Mucosa of descending colon (tissue), 3 donors: ENCODE measurements around the gene SAMD9. TPM values are rescaled to one million over a fixed set of nuclear protein-coding genes. Genes with fewer than 3 reads are reported as not detected.

Source experiments
- total RNA-seq, 3 donors: library from RNA; stranded (reverse); fragmentation: NEBNext Ultra II Directional in 2 of 3; extraction: Animal tissue kit (Norgen Biotek cat#: 25700) in 2 of 3; gene quantifications; one replicate each; pipeline versions ENCODE4 v1.2.1 to v1.2.4, GENCODE V29; 2021 to 2023
- donor health status: DM: no; HTN: no; CAD: no; lungs with moderate emphysema.
- donor health status: DM: no; HTN: no; CAD: no.
- donor health status: DM: no; HTN: yes; CAD: no.

The SAMD9 gene
- total RNA-seq, 3 donors from 2014 or later: 22.6 to 41.8 (median 33.1) TPM

Other genes starting within 250 kb of the SAMD9 start
- 10 to 100 TPM; 16.9 to 27.6 (median 22.8) TPM for gene SAMD9L, start 30.4 kb upstream of the SAMD9 start, total RNA-seq
- 100 to 1,000 TPM in 1 of 3 donors, 10 to 100 TPM in 2; 24.2 to 106 (median 70.6) TPM for gene HEPACAM2, start 108.5 kb upstream of the SAMD9 start, total RNA-seq
- gene VPS50, start 114.4 kb upstream of the SAMD9 start, total RNA-seq: 10 to 100 TPM; 24.6 to 42.4 (median 30.2) TPM